ENCODE measurements around the gene VWA8.

The VWA8 gene

DNA sequence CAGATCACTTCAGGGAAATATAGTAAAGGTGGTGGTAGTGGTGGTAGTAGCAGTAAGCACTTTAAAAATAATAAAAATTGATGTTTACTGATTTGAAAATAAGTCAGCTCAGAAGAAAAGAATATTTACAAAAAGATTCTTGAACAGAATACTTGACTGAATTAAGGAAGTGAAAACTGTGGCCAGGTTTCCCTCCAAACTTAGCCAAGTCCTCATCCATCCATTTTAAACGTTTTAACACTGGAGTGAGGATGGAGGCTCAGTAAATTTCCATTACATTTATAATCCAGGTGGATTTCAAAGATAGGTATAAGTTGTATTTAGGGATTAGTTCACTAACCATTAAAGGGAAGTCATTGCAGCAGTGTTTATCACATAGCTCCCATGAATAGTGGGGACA is 282.1 kb downstream of the VWA8 start:
- Histone ChIP-seq H3K9me3 (ENCODE audit: control insufficient read depth, insufficient read depth, low read depth, low read length) (no peaks in the 10 kb centered on the region), H3K4me3 (ENCODE audit: low read depth, low read length) (no peak overlapping the region), H3K4me1 (ENCODE audit: control insufficient read depth, insufficient read depth, low read length) (no peaks in the 10 kb centered on the region), H3K36me3 (ENCODE audit: control insufficient read depth in 2 of 2, insufficient read depth in 1 of 2, low read length in 2 of 2) (peaks cover 0 to 4% of the 10 kb centered on the region in 2 experiments; a peak in 1 of 3 replicates), H3K27ac (ENCODE audit: extremely low read depth, low read depth, low read length) (no peak overlapping the region)
- ChIA-PET POLR2A (no interaction called here), CTCF (interaction anchor here (0.6 to 1.5 kb wide), 3 partner anchors 11 to 432 kb away, joined by 3 to 7 read pairs (median 3); no protein-coding TSS in a partner anchor)
- no peak for TF ChIP-seq ZNF514 (tag by site-specific recombination; IDR thresholded peaks at IDR 0.05)
- TF ChIP-seq, protein P1, sequence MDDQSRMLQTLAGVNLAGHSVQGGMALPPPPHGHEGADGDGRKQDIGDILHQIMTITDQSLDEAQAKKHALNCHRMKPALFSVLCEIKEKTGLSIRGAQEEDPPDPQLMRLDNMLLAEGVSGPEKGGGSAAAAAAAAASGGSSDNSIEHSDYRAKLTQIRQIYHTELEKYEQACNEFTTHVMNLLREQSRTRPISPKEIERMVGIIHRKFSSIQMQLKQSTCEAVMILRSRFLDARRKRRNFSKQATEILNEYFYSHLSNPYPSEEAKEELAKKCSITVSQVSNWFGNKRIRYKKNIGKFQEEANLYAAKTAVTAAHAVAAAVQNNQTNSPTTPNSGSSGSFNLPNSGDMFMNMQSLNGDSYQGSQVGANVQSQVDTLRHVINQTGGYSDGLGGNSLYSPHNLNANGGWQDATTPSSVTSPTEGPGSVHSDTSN (CRISPR knock-in tag; IDR thresholded peaks at IDR 0.05) = no peak
- TF ChIP-seq ZBTB6 (tag by site-specific recombination; IDR thresholded peaks at IDR 0.05) = no peak
- no peak for TF ChIP-seq ZNF510 (tag by site-specific recombination; IDR thresholded peaks at IDR 0.05; ENCODE audit: insufficient replicate concordance)
- no peak for TF ChIP-seq ZNF311 (tag by site-specific recombination; IDR thresholded peaks at IDR 0.05; ENCODE audit: borderline replicate concordance)
- TF ChIP-seq ZEB2 (tag by site-specific recombination; IDR thresholded peaks at IDR 0.05) = no peak
- no peak for TF ChIP-seq ZNF639 (tag by site-specific recombination; IDR thresholded peaks at IDR 0.05)
- no peak for TF ChIP-seq ZNF792 (tag by site-specific recombination; IDR thresholded peaks at IDR 0.05)
- no peak for TF ChIP-seq SCRT1 (tag by site-specific recombination; IDR thresholded peaks at IDR 0.05; ENCODE audit: borderline replicate concordance)
- TF ChIP-seq, protein P2, sequence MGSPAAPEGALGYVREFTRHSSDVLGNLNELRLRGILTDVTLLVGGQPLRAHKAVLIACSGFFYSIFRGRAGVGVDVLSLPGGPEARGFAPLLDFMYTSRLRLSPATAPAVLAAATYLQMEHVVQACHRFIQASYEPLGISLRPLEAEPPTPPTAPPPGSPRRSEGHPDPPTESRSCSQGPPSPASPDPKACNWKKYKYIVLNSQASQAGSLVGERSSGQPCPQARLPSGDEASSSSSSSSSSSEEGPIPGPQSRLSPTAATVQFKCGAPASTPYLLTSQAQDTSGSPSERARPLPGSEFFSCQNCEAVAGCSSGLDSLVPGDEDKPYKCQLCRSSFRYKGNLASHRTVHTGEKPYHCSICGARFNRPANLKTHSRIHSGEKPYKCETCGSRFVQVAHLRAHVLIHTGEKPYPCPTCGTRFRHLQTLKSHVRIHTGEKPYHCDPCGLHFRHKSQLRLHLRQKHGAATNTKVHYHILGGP (tag by site-specific recombination; IDR thresholded peaks at IDR 0.05) = no peak

GRCh38 chr13:41678249-41678648 is 282.7 kb downstream of the VWA8 start:
- Histone ChIP-seq H3K36me3 (ENCODE audit: control insufficient read depth in 2 of 2, insufficient read depth in 1 of 2, low read length in 2 of 2) (no peaks in the 10 kb centered on the region), H3K27ac (ENCODE audit: extremely low read depth, low read depth, low read length) (no peak overlapping the region), H3K9me3 (ENCODE audit: control insufficient read depth, insufficient read depth, low read depth, low read length) (no peaks in the 10 kb centered on the region), H3K4me1 (ENCODE audit: control insufficient read depth, insufficient read depth, low read length) (no peaks in the 10 kb centered on the region), H3K4me3 (ENCODE audit: low read depth, low read length) (no peak overlapping the region)
- ChIA-PET POLR2A (no interaction called here), CTCF (interaction anchor here (0.6 to 1.6 kb wide), 3 partner anchors 10 to 421 kb away, joined by 3 to 9 read pairs (median 5); no protein-coding TSS in a partner anchor)
- TF ChIP-seq, protein P3, sequence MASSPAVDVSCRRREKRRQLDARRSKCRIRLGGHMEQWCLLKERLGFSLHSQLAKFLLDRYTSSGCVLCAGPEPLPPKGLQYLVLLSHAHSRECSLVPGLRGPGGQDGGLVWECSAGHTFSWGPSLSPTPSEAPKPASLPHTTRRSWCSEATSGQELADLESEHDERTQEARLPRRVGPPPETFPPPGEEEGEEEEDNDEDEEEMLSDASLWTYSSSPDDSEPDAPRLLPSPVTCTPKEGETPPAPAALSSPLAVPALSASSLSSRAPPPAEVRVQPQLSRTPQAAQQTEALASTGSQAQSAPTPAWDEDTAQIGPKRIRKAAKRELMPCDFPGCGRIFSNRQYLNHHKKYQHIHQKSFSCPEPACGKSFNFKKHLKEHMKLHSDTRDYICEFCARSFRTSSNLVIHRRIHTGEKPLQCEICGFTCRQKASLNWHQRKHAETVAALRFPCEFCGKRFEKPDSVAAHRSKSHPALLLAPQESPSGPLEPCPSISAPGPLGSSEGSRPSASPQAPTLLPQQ (tag by site-specific recombination; IDR thresholded peaks at IDR 0.05) = no peak
- TF ChIP-seq, protein P4, sequence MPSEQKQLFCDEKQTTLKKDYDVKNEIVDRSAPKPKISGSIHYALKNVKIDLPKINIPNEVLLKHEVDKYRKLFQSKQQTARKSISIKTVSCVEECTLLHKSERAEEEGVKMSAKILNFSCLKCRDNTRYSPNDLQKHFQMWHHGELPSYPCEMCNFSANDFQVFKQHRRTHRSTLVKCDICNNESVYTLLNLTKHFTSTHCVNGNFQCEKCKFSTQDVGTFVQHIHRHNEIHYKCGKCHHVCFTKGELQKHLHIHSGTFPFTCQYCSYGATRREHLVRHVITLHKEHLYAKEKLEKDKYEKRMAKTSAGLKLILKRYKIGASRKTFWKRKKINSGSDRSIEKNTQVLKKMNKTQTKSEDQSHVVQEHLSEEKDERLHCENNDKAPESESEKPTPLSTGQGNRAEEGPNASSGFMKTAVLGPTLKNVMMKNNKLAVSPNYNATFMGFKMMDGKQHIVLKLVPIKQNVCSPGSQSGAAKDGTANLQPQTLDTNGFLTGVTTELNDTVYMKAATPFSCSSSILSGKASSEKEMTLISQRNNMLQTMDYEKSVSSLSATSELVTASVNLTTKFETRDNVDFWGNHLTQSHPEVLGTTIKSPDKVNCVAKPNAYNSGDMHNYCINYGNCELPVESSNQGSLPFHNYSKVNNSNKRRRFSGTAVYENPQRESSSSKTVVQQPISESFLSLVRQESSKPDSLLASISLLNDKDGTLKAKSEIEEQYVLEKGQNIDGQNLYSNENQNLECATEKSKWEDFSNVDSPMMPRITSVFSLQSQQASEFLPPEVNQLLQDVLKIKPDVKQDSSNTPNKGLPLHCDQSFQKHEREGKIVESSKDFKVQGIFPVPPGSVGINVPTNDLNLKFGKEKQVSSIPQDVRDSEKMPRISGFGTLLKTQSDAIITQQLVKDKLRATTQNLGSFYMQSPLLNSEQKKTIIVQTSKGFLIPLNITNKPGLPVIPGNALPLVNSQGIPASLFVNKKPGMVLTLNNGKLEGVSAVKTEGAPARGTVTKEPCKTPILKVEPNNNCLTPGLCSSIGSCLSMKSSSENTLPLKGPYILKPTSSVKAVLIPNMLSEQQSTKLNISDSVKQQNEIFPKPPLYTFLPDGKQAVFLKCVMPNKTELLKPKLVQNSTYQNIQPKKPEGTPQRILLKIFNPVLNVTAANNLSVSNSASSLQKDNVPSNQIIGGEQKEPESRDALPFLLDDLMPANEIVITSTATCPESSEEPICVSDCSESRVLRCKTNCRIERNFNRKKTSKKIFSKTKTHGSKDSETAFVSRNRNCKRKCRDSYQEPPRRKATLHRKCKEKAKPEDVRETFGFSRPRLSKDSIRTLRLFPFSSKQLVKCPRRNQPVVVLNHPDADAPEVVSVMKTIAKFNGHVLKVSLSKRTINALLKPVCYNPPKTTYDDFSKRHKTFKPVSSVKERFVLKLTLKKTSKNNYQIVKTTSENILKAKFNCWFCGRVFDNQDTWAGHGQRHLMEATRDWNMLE (tag by site-specific recombination; conservative IDR thresholded peaks at IDR 0.05; ENCODE audit: low read depth) = no peak
- TF ChIP-seq HOXC10 (CRISPR knock-in tag; IDR thresholded peaks at IDR 0.05) (no peak), ZNF701 (tag by site-specific recombination; IDR thresholded peaks at IDR 0.05) (no peak), ZNF426 (tag by site-specific recombination; IDR thresholded peaks at IDR 0.05) (no peak), ZNF16 (tag by site-specific recombination; IDR thresholded peaks at IDR 0.05; ENCODE audit: low read depth) (no peak), ZFHX2 (tag by site-specific recombination; conservative IDR thresholded peaks at IDR 0.05) (no peak), ZNF555 (tag by site-specific recombination; conservative IDR thresholded peaks at IDR 0.05) (no peak)
